Posterior vena cava (tissue), 2 donors: ENCODE measurements around the gene MSL3B.
A peak's percentile ranks its signal among the peaks of the same experiment; 100 is the strongest.

ENCODE experiments used
- DNase-seq: peaks from one replicate; pipeline ENCODE4 v3.0.0-alpha.2; 2020; ENCODE audit warnings: low spot score
- intact Hi-C, 2 donors: fragments of 100-400 bp; cut with DNase I; formaldehyde crosslinking; loops; one replicate each; pipeline versions ENCODE4 v1.14.1 to v1.14.2; 2022 to 2023
- donor health status: DM: yes; HTN: yes; CAD: no.
- donor health status: DM: yes; HTN: yes; CAD: no.

The MSL3B gene

GRCh38 chr2:233837694-233838229, 30.4 kb downstream of the MSL3B start:
- intact Hi-C loops = no loop called here
- peak; percentile 40 for DNase-seq

DNA sequence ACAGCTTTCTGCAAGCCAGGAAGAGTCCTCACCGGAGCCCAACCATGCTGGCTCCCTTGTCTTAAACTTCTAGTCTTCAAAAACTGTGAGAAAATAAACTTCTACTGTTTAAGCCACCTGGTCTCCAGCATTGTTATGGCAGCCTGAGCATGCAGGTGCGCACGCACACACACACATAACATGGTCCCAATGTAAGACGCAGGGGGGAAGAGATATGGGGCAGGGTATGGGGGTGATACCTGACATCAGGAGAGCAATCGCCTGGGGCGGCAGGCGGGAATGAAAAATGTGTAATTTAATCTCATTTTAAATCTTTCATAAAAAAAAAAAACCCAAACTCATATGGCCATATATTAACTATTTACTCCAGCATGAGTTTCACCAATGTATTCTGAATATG, 31.8 kb downstream of the MSL3B start:
- intact Hi-C loops = no loop called here
- DNase-seq = peak; percentile 51

DNA sequence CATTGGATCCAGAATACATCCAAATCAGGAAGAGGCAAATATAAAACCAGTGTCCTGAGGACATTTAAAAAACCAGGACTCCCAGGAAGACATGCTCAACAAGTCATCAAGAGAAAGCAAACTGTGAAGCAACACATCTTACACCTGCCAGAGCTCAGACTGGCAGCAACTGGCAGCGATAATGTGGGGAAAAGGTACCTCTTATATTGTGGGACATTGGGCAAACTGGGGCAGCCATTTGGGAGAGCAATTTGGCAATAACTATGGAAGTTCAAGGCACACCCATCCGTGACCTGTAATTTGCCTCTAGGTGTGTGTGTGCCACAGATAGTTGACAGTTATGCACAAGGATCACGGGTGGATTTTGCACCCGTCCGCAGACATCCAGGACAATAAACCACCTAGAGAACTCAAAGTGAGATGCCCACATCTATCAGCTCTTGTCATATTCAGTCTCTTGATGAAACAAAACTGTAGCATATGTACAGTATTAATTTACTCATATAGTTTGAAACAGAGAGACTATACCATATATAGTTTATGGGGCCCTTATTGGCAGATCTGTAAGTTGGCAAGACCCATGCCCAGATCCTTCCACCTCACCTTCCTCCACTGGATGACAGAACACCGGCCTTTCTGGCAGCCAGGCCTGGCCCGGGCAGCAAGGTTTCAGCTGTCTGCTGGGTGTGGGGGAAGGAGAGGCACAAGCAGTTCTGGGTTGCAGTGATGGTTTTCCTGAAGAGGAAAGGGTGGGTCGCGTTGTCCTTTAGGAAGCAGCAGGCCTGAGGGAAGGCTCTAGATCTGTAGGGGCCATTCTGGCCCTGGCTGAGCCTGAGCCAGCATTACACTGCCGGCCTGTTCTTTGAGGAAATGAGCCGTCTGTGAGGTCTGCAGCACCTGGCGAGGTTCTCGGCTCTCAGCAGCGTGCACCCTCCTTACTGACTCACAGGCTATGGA, 32.7 kb downstream of the MSL3B start:
- DNase-seq = peak; percentile 34
- intact Hi-C loops = no loop called here

DNA sequence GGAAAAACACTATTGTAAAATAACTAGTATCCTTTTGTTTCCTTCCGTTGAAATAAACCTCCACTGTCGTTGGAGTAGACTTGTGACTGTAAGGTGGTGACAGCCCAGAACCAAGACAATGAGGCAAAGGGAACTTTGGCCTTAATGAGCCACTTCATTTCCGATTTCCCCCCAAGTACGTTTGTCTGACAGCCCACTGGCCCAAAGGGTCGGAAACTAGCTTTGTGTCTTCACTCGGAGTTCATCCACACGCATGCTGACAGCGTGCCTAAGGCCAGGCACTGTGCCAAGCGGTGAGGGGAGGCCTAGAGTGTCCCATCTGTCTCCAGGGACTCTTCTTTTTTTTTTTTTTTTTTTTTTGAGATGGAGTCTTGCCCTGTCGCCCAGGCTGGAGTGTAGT, 34.8 kb downstream of the MSL3B start:
- peak; percentile 38 for DNase-seq
- intact Hi-C loops = no loop called here

DNA sequence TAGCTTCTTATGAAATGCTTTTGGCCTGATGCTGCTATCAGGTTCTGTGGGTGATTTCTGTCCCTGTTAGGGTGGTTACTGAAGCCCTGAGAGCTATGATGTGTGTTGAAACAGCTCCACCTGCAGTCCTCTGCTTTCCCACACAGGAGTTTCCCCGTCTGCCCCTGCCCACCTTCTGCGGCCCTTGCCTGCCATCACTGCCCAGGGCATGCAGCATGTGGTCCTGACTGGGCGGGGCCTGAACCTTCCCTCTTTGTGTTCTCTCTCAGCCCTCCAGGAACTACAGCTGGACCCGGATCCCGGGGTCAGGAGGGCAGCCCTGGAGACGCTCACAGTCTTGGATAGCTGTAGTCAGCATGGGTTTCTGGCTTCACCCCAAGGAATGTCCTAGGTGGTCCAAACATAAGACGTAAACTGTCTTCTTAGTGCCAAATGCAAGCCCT, 35.3 kb downstream of the MSL3B start:
- intact Hi-C loops = no loop called here
- peak; percentile 45 for DNase-seq

GRCh38 chr2:233832414-233832813, 35.8 kb downstream of the MSL3B start:
- intact Hi-C loops = no loop called here
- no peak for DNase-seq

DNA sequence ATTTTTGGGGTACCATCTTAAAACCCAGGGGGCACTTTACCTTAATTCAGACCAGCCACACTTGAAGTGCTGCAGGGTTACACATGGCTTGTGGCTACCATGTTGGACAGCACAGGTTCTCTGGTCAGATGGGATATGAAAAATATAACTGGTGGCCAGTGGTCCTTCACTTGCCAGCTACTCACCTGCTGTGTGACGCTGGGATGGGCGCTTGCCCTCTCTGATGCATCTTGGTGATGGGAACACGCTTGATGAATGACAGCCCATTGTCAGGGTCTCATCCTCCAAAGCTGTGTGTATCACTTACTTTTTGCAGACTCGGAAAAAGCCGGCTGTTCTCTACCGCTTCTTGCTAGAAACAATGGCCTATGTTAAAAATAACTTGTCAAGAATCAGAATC, 36.3 kb downstream of the MSL3B start:
- intact Hi-C loops = no loop called here
- peak; percentile 26 for DNase-seq

GRCh38 chr2:233831011-233831721, 37.0 kb downstream of the MSL3B start:
- intact Hi-C loops = no loop called here
- DNase-seq = peak; percentile 53

- intact Hi-C loops = no loop called here
- DNase-seq = peak; percentile 68
Measured at GRCh38 chr2:233830111-233830802, 37.9 kb downstream of the MSL3B start.

- DNase-seq = peak; percentile 66
- intact Hi-C loops = no loop called here
Measured at GRCh38 chr2:233829193-233830110, 38.7 kb downstream of the MSL3B start.

- DNase-seq = peak; percentile 73
- intact Hi-C loops = no loop called here
Measured at GRCh38 chr2:233828546-233829192, 39.5 kb downstream of the MSL3B start.

DNA sequence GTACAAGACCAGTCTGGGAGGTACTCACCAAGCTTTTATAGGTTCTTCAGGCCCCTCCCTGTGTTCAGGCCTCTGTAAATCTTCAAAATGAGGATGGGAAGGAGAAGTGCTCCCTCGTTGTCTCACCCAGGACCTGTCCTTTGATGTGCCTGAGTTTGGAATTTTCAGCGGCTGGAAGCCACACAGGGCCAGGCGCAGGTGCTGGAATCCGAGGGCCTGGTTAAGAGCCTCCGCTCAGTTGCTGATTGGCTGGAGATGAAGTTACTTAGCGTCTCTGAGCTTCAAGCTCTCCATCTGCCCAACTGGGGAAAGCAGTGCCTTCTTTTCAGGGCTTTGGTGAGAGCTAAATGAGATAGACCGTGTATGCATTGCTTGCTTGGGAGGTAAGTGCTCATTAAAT, 43.8 kb downstream of the MSL3B start:
- DNase-seq = peak; percentile 10
- intact Hi-C loops = loop anchor here in 1 of 2 donors (5.0 kb wide), 1 partner anchor 1683 kb away; no protein-coding TSS in a partner anchor

DNA sequence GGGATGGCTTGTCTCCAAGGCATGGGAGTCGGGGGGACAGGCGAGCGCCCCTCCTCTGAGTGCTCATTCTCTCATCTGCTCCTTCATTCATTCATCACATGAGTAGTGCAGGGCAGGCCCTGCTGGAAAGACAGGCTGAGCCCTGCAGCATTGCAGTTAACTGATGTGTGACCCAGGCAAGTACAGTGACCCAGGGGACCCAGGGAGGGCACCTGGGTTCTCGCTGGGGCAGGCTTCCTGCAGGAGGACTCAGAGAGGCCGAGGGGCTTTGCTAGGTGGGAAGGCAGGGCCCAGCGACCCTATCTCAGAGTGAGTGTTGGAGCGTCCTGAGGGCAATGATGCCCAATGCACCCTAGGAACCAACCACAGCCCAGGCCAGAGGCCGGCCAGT, 44.5 kb downstream of the MSL3B start:
- intact Hi-C loops = loop anchor here in 1 of 2 donors (5.0 kb wide), 1 partner anchor 1684 kb away; no protein-coding TSS in a partner anchor
- peak; percentile 49 for DNase-seq

DNA sequence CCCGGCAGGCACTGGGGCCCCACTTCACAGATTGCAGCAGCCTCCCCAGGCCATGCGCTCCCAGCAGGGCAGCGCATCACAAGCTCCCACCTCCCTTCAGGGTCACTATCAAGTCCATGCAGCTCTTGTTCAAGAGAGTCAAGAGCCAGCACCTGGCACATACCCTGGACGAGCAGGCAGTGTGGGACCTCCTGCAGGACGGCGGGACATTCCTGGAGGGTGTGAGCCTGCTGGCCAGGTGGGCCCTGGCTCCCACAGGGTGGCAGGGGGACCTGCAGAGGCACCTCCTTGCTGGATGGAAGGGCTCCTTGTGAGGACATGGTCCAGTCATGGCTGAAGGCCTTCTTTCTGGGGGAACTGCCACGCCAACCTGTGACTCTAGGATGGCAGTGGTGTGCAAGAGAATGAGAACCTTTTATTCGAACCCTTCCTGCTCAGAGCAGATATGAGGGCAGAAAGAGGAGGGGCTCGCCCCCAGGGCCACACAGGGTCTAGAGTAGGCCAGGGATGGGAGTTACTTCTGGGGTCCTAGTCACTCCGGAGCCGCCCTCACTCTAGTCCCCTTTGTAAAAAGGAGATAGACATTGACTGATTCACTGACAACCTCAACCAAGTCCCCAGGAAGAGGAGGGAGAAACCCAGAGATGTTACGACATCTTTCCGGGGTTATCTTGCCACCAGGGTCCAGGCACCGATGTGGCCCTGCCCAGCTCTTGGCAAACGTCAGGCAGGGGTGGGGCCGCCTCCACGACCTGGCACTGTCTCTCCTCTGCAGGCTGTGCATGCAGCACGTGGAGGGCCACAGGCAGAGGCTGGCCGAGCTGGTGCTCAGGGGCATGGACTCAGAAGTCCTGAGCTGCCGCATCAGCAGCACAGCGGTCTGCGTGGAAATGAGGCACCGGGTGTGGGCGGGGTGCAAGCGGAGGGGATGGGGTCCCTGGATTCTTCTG, 45.1 kb downstream of the MSL3B start:
- DNase-seq = peak; percentile 75
- intact Hi-C loops = loop anchor here in 1 of 2 donors (5.0 kb wide), 1 partner anchor 1684 kb away; no protein-coding TSS in a partner anchor

DNA sequence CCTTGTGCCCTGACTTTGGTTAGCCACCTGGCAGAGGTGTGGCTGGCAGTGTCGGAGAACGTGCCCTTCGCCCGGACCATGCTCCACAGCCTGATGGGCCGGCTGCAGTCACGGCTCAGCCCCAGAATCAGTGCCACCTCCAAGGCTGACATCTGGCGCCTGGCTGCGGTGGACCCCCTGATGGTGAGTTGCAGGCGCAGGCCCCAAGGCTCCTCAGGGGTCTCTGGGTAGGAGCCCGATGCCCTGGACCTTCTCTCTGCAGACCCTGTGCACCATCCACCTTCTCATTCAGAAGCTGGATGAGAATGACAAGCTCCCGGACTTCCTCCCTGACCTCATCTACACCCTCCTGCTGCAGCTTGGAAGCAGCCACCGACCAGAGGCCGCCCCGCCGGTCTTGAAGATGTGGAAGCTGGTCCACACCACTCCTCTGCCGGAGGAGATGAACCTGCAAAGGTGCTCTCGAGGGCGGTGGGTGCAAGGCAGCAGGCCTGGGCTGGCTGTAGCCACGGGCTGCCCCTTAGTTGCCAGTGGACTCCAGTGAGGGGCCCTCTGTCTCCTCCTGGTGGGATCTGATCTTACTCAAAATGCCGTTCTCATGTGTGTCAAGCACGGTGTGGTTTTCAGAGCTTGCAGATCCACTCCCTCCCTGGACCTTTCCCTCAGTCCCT, 46.0 kb downstream of the MSL3B start:
- intact Hi-C loops = loop anchor here in 1 of 2 donors (5.0 kb wide), 1 partner anchor 1685 kb away; no protein-coding TSS in a partner anchor
- DNase-seq = peak; percentile 67

GRCh38 chr2:233821709-233822100, 46.5 kb downstream of the MSL3B start:
- intact Hi-C loops = loop anchor here in 1 of 2 donors (5.0 kb wide), 1 partner anchor 1686 kb away; no protein-coding TSS in a partner anchor
- peak; percentile 37 for DNase-seq
